Retinal pigment epithelial cell (primary cell): ENCODE data around the gene SUDS3.
"Not testable (repeated sequence)": the region's sequence is repeated elsewhere in the genome, so short reads cannot be mapped to it uniquely, and the experiment has no call there.

Experiments used
- DNase-seq: peaks from one replicate; pipeline ENCODE4 v3.0.0-alpha.2; 2010; ENCODE audit warnings: low read depth
- H3K4me3 ChIP-seq: 2 replicates; pipeline ENCODE4 v1.5.1; 2011; ENCODE audit warnings: mild to moderate bottlenecking, low read length, control low read depth, moderate library complexity
- TF ChIP-seq, protein P1 (sequence below): conservative IDR thresholded peaks from 2 replicates; pipeline ENCODE4 v1.5.1; 2011; ENCODE audit warnings: low read depth, low read length, control low read depth, inconsistent platforms

SUDS3 gene

DNA sequence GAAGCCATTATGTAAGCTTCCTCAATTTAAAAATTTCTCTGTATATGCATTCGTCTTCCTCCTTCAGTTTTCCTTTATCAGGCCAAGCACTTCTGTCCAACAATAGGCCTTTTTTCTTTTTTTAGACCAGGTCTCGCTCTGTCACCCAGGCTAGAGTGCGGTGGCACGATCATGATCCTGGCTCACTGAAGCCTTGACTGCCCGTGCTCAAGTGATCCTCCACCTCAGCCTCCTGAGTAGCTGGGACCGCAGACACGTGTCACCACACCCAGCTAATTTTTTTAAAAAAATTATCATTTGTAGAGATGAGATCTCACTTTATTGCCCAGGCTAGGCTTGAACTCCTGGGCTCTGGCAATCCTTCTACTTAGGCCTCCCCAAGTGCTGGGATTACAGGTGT, 29.5 kb upstream of the SUDS3 start:
- TF ChIP-seq, protein P1, sequence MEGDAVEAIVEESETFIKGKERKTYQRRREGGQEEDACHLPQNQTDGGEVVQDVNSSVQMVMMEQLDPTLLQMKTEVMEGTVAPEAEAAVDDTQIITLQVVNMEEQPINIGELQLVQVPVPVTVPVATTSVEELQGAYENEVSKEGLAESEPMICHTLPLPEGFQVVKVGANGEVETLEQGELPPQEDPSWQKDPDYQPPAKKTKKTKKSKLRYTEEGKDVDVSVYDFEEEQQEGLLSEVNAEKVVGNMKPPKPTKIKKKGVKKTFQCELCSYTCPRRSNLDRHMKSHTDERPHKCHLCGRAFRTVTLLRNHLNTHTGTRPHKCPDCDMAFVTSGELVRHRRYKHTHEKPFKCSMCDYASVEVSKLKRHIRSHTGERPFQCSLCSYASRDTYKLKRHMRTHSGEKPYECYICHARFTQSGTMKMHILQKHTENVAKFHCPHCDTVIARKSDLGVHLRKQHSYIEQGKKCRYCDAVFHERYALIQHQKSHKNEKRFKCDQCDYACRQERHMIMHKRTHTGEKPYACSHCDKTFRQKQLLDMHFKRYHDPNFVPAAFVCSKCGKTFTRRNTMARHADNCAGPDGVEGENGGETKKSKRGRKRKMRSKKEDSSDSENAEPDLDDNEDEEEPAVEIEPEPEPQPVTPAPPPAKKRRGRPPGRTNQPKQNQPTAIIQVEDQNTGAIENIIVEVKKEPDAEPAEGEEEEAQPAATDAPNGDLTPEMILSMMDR = no peak
- H3K4me3 ChIP-seq = no peak overlapping the region
- no peak for DNase-seq

DNA sequence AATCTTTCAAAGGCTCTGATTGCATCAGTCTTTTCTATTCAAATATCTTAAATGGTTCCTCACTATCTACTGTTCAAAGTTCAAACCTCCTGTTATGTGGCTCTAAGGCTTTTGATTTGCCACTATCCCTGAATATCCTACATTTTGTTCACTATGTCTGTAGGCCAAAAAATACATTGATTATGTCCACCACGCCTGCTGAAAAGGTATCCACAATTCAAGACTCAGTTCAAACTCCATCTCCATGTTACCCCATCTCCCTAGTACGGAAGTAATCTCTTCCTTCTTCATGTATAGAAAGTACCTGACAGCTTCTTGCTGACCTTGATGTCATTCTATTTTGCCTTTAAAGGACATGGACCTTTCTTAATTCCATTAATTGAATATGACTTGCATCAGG, 28.4 kb upstream of the SUDS3 start:
- DNase-seq = no peak
- no peak overlapping the region for H3K4me3 ChIP-seq
- TF ChIP-seq, protein P1 = no peak

DNA sequence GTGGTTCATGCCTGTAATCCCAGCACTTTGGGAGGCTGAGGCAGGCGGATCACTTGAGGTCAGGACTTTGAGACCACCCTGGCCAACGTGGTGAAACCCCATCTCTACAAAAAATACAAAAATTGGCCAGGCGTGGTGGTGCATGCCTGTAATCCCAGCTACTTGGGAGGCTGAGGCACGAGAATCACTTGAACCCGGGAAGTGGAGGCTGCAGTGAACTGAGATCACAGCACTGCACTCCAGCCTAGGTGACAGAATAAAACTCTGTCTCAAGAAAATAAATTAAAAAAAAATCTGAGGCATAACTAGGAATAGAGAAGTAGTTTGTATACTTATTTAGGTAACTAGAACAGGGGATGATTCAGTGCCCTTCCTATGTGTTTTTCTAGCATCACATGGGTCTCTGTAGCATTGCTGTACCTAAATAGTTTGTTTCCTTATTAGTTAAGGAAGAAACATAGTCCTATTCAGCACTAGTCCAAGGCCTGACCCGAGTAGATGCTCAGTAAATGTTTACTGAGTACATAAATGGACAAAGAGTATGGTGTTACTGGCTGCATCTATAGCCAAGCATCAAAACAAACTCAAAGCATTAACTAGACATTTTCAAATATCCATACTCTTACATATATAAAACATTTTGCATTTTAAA, 25.3 kb upstream of the SUDS3 start:
- TF ChIP-seq, protein P1 = no peak
- H3K4me3 ChIP-seq = no peak overlapping the region
- no peak for DNase-seq

DNA sequence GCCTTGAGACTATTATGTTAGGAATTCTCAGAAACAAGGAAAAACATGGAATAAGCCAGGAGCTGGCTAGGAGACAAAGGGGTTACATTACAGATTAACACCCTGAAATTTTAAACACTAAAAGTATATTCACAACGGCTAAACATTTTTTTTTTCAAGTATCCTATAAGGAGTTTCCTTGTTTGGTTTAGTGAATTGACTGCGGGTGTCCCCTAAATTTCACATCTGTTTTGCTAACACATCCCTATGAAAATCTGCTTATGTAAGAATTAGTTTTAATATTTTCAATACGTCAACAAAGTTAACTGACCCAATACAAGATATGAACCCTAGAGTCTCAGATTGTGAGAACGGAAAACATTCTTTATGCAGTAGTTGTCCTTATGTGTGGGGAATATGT, 22.6 kb upstream of the SUDS3 start:
- DNase-seq = no peak
- no peak overlapping the region for H3K4me3 ChIP-seq
- TF ChIP-seq, protein P1 = no peak

DNA sequence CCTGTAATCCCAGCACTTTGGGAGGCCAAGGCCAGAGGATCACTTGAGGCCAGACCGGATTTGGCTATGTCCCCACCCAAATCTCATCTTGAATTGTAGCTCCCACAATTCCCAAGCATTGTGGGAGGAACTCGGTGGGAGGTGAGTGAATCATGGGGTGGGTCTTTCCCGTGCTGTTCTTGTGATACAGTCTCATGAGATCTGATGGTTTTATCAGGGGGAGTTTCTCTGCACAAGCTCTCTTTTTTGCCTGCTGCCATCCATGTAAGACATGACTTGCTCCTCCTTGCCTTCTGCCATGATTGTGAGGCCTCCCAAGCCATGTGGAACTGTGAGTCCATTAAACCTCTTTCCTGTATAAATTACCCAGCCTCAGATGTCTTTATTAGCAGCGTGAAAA, 21.9 kb upstream of the SUDS3 start:
- not testable (repeated sequence) for DNase-seq, H3K4me3 ChIP-seq

DNA sequence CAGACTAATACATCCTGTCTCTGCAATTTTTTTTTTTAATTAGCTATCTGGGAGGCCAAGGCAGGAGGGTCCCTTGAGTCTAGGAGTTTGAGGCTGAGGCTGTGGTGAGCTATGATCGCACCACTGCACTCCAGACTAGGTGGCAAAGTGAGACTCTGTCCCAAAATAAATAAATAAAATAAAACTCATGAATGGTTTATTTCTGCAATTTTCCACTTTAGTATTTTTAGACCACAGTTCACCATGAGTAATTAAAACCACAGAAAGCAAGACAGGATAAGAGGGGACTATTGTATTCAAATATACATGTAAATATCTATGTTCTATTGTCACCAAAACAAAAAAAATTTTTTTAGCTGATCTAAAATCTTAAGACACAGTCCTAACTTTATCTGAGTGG, 21.5 kb upstream of the SUDS3 start:
- TF ChIP-seq, protein P1 = no peak
- no peak overlapping the region for H3K4me3 ChIP-seq
- DNase-seq = no peak

DNA sequence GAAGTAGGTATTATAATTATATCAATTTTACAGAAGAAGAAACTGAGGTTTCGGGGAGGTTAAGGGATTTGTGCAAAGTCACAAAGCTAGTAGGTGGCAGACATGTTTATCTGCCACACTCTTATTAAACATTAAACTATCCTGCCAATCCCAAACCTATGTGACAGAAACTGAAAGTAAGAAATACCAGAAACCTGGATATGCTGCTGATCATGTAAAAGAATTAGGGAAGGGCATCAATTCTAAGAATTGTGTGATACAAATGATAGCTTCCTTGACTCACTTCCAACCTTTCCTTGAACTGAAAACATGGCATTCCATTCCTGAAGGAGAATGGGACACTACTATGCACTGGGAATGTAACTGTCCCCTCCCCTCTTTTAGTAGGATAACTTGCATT, 20.5 kb upstream of the SUDS3 start:
- TF ChIP-seq, protein P1 = no peak
- no peak overlapping the region for H3K4me3 ChIP-seq
- no peak for DNase-seq
